CD14-positive monocyte (primary cell): ENCODE results near the gene GARNL3. TPM values are rescaled to one million over a fixed set of nuclear protein-coding genes. Genes with fewer than 3 reads are reported as not detected.

Experiments
- DNase-seq, 3 donors: peaks; one replicate each; pipeline ENCODE4 v3.0.0-alpha.2; 2011 to 2022
- H2AFZ ChIP-seq: 2 replicates; pipeline ENCODE4 v1.6.0; 2012; ENCODE audit warnings: mild to moderate bottlenecking, low read depth, low read length, inconsistent platforms; ENCODE audit not compliant: insufficient read depth, poor library complexity, severe bottlenecking
- H3K27ac ChIP-seq, 2 donors: 1 replicate in 1 of 2; 2 replicates in 1 of 2; pipeline ENCODE4 v1.5.1; 2012 to 2013; ENCODE audit warnings: low read length in 2 of 2, control low read depth in 1 of 2, inconsistent platforms in 1 of 2, low read depth in 1 of 2, mild to moderate bottlenecking in 1 of 2
- H3K27me3 ChIP-seq, 2 donors: one replicate each; pipeline versions ENCODE4 v1.6.0 to v1.6.1; 2011 to 2013; ENCODE audit warnings: low read length in 2 of 2; ENCODE audit not compliant: control insufficient read depth in 2 of 2, insufficient read depth in 2 of 2
- H3K36me3 ChIP-seq, 2 donors: replicated peaks in 1 of 2; 1 replicate in 1 of 2; 2 replicates in 1 of 2; pipeline versions ENCODE4 v1.5.1 to v1.6.1; 2012 to 2013; ENCODE audit warnings: low read length in 2 of 2, control low read depth in 1 of 2, inconsistent platforms in 1 of 2, mild to moderate bottlenecking in 1 of 2; ENCODE audit not compliant: insufficient read depth in 2 of 2, control insufficient read depth in 1 of 2
- H3K4me1 ChIP-seq, 2 donors: 1 replicate in 1 of 2; 2 replicates in 1 of 2; pipeline versions ENCODE4 v1.5.1 to v1.6.1; 2012 to 2013; ENCODE audit warnings: low read length in 2 of 2, control low read depth in 1 of 2, inconsistent platforms in 1 of 2, mild to moderate bottlenecking in 1 of 2, moderate library complexity in 1 of 2; ENCODE audit not compliant: insufficient read depth in 2 of 2, control insufficient read depth in 1 of 2
- H3K4me2 ChIP-seq: replicated peaks from 2 replicates; pipeline ENCODE3; 2012; ENCODE audit warnings: low read length, moderate library complexity, mild to moderate bottlenecking; ENCODE audit not compliant: poor library complexity, severe bottlenecking; ENCODE audit errors: extremely low read depth
- H3K4me3 ChIP-seq, 3 experiments: fragments of 200-600 bp in 1 of 3; sonication (generic) in 1 of 3; replicated peaks in 1 of 3; 1 replicate in 2 of 3; 2 replicates in 1 of 3; pipeline ENCODE4 v1.5.1; 2011 to 2013; ENCODE audit warnings: low read length in 3 of 3, mild to moderate bottlenecking in 3 of 3, control low read depth in 2 of 3, low read depth in 2 of 3, inconsistent platforms in 1 of 3, moderate library complexity in 1 of 3
- H3K79me2 ChIP-seq: 2 replicates; pipeline ENCODE4 v1.6.0; 2012; ENCODE audit warnings: mild to moderate bottlenecking, control low read depth, inconsistent platforms, low read length, moderate library complexity; ENCODE audit not compliant: insufficient read depth
- H3K9ac ChIP-seq: 2 replicates; pipeline ENCODE4 v1.6.0; 2017; ENCODE audit warnings: low read length, mild to moderate bottlenecking; ENCODE audit not compliant: insufficient read depth, poor library complexity, severe bottlenecking
- H3K9me3 ChIP-seq, 2 donors: replicated peaks in 1 of 2; 1 replicate in 1 of 2; 2 replicates in 1 of 2; pipeline versions ENCODE4 v1.5.1 to v1.6.1; 2012 to 2013; ENCODE audit warnings: low read length in 2 of 2, control low read depth in 1 of 2; ENCODE audit not compliant: control insufficient read depth in 1 of 2, insufficient read depth in 1 of 2
- H4K20me1 ChIP-seq: 2 replicates; pipeline ENCODE4 v1.6.0; 2012; ENCODE audit warnings: mild to moderate bottlenecking, low read length, control low read depth, moderate library complexity; ENCODE audit not compliant: insufficient read depth
- H3K27ac Mint-ChIP-seq, 7 donors: one replicate each; pipeline ENCODE4 v1.8.0; 2020; ENCODE audit warnings: mild to moderate bottlenecking in 7 of 7, mixed read lengths in 7 of 7, moderate library complexity in 6 of 7, inconsistent platforms in 2 of 7
- H3K27me3 Mint-ChIP-seq, 3 donors: one replicate each; pipeline ENCODE4 v1.8.0; 2021 to 2022; ENCODE audit warnings: low read depth in 3 of 3, mild to moderate bottlenecking in 3 of 3, mixed read lengths in 3 of 3, moderate library complexity in 3 of 3, inconsistent platforms in 1 of 3
- H3K36me3 Mint-ChIP-seq, 2 donors: one replicate each; pipeline ENCODE4 v1.8.0; 2020; ENCODE audit warnings: mixed read lengths in 2 of 2, inconsistent platforms in 1 of 2, mild to moderate bottlenecking in 1 of 2
- H3K4me1 Mint-ChIP-seq: one replicate; pipeline ENCODE4 v1.8.0; 2020; ENCODE audit warnings: mild to moderate bottlenecking, mixed read lengths
- H3K4me3 Mint-ChIP-seq, 2 donors: one replicate each; pipeline ENCODE4 v1.8.0; 2020; ENCODE audit warnings: mild to moderate bottlenecking in 2 of 2, mixed read lengths in 2 of 2, moderate library complexity in 1 of 2
- H3K9me3 Mint-ChIP-seq, 7 donors: one replicate each; pipeline ENCODE4 v1.8.0; 2020 to 2022; ENCODE audit warnings: mixed read lengths in 7 of 7, mild to moderate bottlenecking in 6 of 7, moderate library complexity in 6 of 7, inconsistent platforms in 2 of 7
- CTCF ChIP-seq: fragments of 200-600 bp; IDR thresholded peaks from one replicate; pipeline ENCODE4 v1.8.0; 2022; ENCODE audit warnings: antibody characterized with exemption, mild to moderate bottlenecking
- WGBS: methylation state at CpG from one replicate; pipeline ENCODE4 v1.1.5; 2013; ENCODE audit warnings: missing lambda C conversion rate; ENCODE audit not compliant: insufficient coverage; 5-methylcytosine and 5-hydroxymethylcytosine counted together
- intact Hi-C, 2 donors: fragments of 100-400 bp; cut with micrococcal nuclease; formaldehyde crosslinking; loops; one replicate each; pipeline versions ENCODE4 v1.15.0 to v1.15.1; 2023
- polyA plus RNA-seq, 3 donors: library from polyadenylated mRNA; depleted of rRNA in 1 of 3; unstranded in 2 of 3; stranded (reverse) in 1 of 3; fragments of 300-500 nt in 2 of 3; fragments of >200 nt in 1 of 3; fragmentation: Illumina TruSeq in 2 of 3; gene quantifications; 1 replicate in 2 of 3; 2 replicates in 1 of 3; pipeline ENCODE4 v1.2.3, GENCODE V29; 2012 to 2021

The GARNL3 gene
- polyA plus RNA-seq, 3 donors, result 0.39 to 1.5 (median 0.94) TPM

GRCh38 chr9:127300886-127301447 lies 36.4 kb downstream of the GARNL3 start:
- no peaks in the 10 kb centered on the region for H3K9me3 ChIP-seq
- Mint-ChIP-seq H3K27ac (no peak overlapping the region), H3K27me3 (peaks cover 2 to 5% (median 5%) of the 10 kb centered on the region in 3 donors), H3K9me3 (peaks cover 0 to 1% (median 0%) of the 10 kb centered on the region in 7 donors), H3K4me1 (no peaks in the 10 kb centered on the region), H3K36me3 (no peaks in the 10 kb centered on the region), H3K4me3 (no peak overlapping the region)
- no peak for DNase-seq
- intact Hi-C loops, result no loop called here
- no peaks in the 10 kb centered on the region for H3K36me3 ChIP-seq
- no peaks in the 10 kb centered on the region for H3K79me2 ChIP-seq
- H3K4me1 ChIP-seq, result no peaks in the 10 kb centered on the region
- no peaks in the 10 kb centered on the region for H4K20me1 ChIP-seq
- no peak overlapping the region for H2AFZ ChIP-seq
- no peak overlapping the region for H3K4me3 ChIP-seq
- WGBS, result 85% methylated on average over 2 of the region's 3 CpGs
- no peak overlapping the region for H3K4me2 ChIP-seq
- H3K27me3 ChIP-seq, result no peaks in the 10 kb centered on the region
- H3K27ac ChIP-seq, result no peak overlapping the region
- TF ChIP-seq CTCF, result no peak
- no peak overlapping the region for H3K9ac ChIP-seq

- peaks cover 8 to 9% of the 10 kb centered on the region in 2 donors for H3K4me1 ChIP-seq
- H3K79me2 ChIP-seq, result no peaks in the 10 kb centered on the region
- H3K9ac ChIP-seq, result no peak overlapping the region
- H3K27me3 ChIP-seq, result no peaks in the 10 kb centered on the region
- H4K20me1 ChIP-seq, result no peaks in the 10 kb centered on the region
- no peak for DNase-seq
- no peak overlapping the region for H3K4me3 ChIP-seq
- intact Hi-C loops, result no loop called here
- H2AFZ ChIP-seq, result no peak overlapping the region
- H3K36me3 ChIP-seq, result no peaks in the 10 kb centered on the region
- Mint-ChIP-seq H3K4me3 (no peak overlapping the region), H3K36me3 (no peaks in the 10 kb centered on the region), H3K27ac (no peak overlapping the region), H3K4me1 (peaks cover 8% of the 10 kb centered on the region), H3K27me3 (peaks cover 0 to 3% (median 1%) of the 10 kb centered on the region in 3 donors), H3K9me3 (peaks cover 0 to 1% (median 0%) of the 10 kb centered on the region in 7 donors)
- no peak for TF ChIP-seq CTCF
- no peaks in the 10 kb centered on the region for H3K9me3 ChIP-seq
- no CpG with 5 or more reads among the region's 1 CpG for WGBS
- H3K27ac ChIP-seq, result no peak overlapping the region
- H3K4me2 ChIP-seq, result no peak overlapping the region
Observed at GRCh38 chr9:127303830-127304229, 39.3 kb downstream of the GARNL3 start.
